ENCODE results near the gene PEX5.
"Not testable (repeated sequence)": the region's sequence is repeated elsewhere in the genome, so short reads cannot be mapped to it uniquely, and the experiment has no call there.

The PEX5 gene

DNA sequence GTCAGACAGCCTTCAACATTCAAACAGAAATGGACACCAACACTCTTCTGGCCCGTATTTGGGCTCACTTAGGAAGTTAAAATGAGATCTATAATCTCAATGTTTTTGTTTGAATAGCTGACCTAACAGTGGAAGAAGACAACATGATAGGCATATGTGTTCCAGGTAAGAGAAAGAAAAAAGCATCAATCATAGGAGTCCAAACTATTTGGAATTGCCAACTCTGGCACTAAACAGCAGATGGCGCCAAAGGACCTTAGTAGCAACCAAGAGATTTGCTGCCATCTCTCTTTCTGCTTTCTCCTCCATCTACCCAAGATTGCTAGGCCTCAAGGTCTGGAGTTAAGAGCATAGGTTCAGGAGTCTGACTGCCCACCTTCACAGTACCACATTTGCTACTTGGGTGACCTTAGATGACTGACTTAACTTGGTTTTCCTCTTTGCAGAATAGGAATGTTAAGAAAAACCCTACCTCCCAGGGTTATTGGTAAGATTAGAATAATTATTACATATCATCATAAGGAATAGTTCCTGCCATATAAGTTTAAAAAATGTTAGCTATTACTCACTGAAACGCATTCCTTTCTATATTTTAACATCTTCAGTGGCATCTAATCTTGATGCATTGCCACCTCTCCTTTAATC is 30.2 kb downstream of the PEX5 start:
- DNase-seq, result peak; percentile 48

- DNase-seq, result no peak
These were observed 32.0 kb downstream of the PEX5 start for GRCh38 chr12:7221486-7221885.

DNA sequence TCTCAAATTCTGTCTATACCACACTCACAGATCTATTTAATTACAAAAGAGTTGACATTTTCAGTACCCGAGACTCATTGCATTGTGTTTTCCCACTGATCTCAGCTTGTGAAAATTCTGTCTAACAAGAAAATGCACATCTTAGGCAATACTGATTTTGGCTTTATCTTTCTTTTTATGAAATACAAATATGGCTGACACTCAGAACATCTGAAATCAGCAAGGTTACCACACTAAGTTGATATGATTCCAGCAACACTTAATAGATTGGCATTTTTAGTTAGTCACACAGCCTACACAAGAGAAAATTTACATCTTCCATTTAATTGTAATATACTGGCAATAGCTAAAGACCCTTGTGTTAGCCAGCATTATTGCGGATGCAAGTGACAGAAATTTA is 40.3 kb downstream of the PEX5 start:
- no peak for DNase-seq

GRCh38 chr12:7241404-7242005 is 52.0 kb downstream of the PEX5 start:
- DNase-seq, result no peak

GRCh38 chr12:7242176-7243101 is 53.0 kb downstream of the PEX5 start:
- no peak for DNase-seq

- DNase-seq, result not testable (repeated sequence)
These were observed 62.0 kb downstream of the PEX5 start for GRCh38 chr12:7251328-7251996.

DNA sequence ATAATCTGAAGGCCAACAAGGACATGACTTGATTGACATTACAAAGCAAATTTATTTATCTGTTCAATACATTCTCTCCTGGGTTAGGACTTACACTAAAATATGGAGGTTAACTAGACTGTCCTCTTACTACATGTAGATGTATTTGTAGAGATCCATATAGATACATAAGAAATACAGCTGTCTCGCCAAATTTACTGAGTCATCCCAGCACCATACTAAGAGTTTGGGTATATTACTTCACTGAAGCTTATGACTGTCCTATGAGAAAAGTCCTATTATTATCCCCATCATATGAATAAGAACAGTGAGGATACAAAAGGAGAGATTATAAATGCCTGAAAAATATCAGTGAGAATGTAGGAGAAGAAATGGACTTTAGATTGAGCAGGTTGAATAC is 69.6 kb downstream of the PEX5 start:
- no peak for DNase-seq
